Osteocyte (in vitro differentiated cells): Measurements from ENCODE around the gene DBT. TPM values are rescaled to one million over a fixed set of nuclear protein-coding genes. Genes with fewer than 3 reads are reported as not detected.
"Not testable (repeated sequence)": the region's sequence is repeated elsewhere in the genome, so short reads cannot be mapped to it uniquely, and the experiment has no call there.

Experiments
- DNase-seq: peaks from one replicate; pipeline ENCODE4 v3.0.0; 2021; ENCODE audit warnings: mixed read lengths; ENCODE audit not compliant: unreplicated experiment; ENCODE audit errors: extremely low spot score
- H3K27ac Mint-ChIP-seq: one replicate; pipeline ENCODE4 v1.8.0; 2021; ENCODE audit warnings: mild to moderate bottlenecking, mixed read lengths; ENCODE audit not compliant: unreplicated experiment
- H3K27me3 Mint-ChIP-seq: one replicate; pipeline ENCODE4 v1.8.0; 2021; ENCODE audit warnings: mixed read lengths; ENCODE audit not compliant: unreplicated experiment
- H3K36me3 Mint-ChIP-seq: one replicate; pipeline ENCODE4 v1.8.0; 2021; ENCODE audit warnings: mixed read lengths; ENCODE audit not compliant: unreplicated experiment
- H3K4me1 Mint-ChIP-seq: one replicate; pipeline ENCODE4 v1.8.0; 2021; ENCODE audit warnings: mixed read lengths; ENCODE audit not compliant: unreplicated experiment
- H3K4me3 Mint-ChIP-seq: one replicate; pipeline ENCODE4 v1.8.0; 2021; ENCODE audit warnings: mild to moderate bottlenecking, moderate library complexity, mixed read lengths; ENCODE audit not compliant: unreplicated experiment
- H3K9me3 Mint-ChIP-seq: one replicate; pipeline ENCODE4 v1.8.0; 2021; ENCODE audit warnings: mixed read lengths; ENCODE audit not compliant: unreplicated experiment
- total RNA-seq: library from RNA; stranded (reverse); gene quantifications from 2 replicates; pipeline ENCODE4 v1.2.1, GENCODE V29; 2021
- TF ChIP-seq, protein P1 (sequence below): fragments of 200-600 bp; sonication (generic); IDR thresholded peaks from 2 replicates; pipeline ENCODE4 v1.5.0; 2021; ENCODE audit warnings: antibody characterized with exemption, mild to moderate bottlenecking, moderate library complexity

DBT gene
- total RNA-seq, 1 donor from 2014 or later = 13.0 TPM

DNA sequence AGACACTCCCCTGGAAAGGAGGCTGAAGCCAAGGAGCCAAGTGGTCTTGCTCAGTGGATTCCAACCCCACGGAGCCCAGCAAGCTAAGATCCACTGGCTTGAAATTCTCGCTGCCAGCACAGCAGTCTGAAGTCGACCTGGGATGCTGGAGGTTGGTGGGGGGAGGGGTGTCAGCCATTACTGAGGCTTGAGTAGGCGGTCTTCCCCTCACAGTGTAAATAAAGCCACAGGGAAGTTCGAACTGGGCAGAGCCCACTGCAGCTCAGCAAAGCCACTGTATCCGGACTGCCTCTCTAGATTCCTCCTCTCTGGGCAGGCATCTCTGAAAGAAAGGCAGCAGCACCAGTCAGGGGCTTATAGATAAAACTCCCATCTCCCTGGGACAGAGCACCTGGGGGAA is 49.6 kb downstream of the DBT start:
- H3K27me3 Mint-ChIP-seq, H3K4me3 Mint-ChIP-seq, H3K4me1 Mint-ChIP-seq, DNase-seq, H3K27ac Mint-ChIP-seq: not testable (repeated sequence)
- Mint-ChIP-seq H3K36me3 (peaks cover 74% of the 10 kb centered on the region), H3K9me3 (peaks cover 27% of the 10 kb centered on the region)

DNA sequence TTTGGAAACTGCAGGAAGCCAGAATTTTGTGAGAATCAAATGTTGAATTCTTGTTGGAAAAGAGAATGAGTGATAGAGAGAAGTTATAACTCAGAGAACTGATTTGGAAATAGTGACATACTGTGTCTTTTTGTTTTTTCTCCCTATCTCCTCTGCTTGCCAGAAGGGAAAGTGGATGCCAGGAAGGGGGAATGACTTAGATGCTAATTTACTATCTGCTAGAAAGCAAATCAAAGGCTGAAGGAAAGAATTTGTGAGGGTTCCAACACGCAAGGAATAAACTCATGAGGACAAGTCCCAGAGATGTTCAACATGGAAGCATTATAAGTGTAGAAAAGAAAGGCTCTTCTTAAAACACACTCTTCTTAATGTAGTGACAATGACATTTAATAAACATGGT is 51.0 kb downstream of the DBT start:
- H3K36me3 Mint-ChIP-seq = peaks cover 61% of the 10 kb centered on the region
- H3K27me3 Mint-ChIP-seq = no peaks in the 10 kb centered on the region
- H3K27ac Mint-ChIP-seq = no peak overlapping the region
- TF ChIP-seq, protein P1, sequence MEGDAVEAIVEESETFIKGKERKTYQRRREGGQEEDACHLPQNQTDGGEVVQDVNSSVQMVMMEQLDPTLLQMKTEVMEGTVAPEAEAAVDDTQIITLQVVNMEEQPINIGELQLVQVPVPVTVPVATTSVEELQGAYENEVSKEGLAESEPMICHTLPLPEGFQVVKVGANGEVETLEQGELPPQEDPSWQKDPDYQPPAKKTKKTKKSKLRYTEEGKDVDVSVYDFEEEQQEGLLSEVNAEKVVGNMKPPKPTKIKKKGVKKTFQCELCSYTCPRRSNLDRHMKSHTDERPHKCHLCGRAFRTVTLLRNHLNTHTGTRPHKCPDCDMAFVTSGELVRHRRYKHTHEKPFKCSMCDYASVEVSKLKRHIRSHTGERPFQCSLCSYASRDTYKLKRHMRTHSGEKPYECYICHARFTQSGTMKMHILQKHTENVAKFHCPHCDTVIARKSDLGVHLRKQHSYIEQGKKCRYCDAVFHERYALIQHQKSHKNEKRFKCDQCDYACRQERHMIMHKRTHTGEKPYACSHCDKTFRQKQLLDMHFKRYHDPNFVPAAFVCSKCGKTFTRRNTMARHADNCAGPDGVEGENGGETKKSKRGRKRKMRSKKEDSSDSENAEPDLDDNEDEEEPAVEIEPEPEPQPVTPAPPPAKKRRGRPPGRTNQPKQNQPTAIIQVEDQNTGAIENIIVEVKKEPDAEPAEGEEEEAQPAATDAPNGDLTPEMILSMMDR = no peak
- H3K4me3 Mint-ChIP-seq = no peak overlapping the region
- peaks cover 17% of the 10 kb centered on the region for H3K9me3 Mint-ChIP-seq
- H3K4me1 Mint-ChIP-seq = no peaks in the 10 kb centered on the region
- no peak for DNase-seq

DNA sequence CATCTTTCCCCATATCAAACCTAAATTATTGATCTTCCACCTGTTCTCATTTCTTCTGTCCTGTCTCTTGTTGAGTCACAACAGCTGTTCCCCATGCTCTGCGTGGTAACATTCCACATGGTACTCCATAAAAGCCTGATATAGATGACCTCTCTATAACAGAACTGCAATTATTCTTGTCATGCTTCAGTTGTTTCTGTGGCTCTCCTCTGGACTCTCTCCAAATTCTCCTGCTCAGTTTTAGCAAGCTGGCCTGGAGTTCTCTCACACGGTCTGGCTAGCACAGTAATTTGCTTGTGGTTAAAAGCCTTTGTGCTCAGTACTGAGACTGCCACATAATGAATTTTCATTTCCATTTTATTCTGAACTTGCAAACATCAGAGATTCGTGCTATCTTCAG is 61.0 kb downstream of the DBT start:
- TF ChIP-seq, protein P1 = no peak
- Mint-ChIP-seq H3K4me1 (no peaks in the 10 kb centered on the region), H3K27ac (no peak overlapping the region), H3K27me3 (no peaks in the 10 kb centered on the region), H3K9me3 (no peaks in the 10 kb centered on the region), H3K4me3 (no peak overlapping the region), H3K36me3 (peaks cover 13% of the 10 kb centered on the region)
- DNase-seq = no peak

DNA sequence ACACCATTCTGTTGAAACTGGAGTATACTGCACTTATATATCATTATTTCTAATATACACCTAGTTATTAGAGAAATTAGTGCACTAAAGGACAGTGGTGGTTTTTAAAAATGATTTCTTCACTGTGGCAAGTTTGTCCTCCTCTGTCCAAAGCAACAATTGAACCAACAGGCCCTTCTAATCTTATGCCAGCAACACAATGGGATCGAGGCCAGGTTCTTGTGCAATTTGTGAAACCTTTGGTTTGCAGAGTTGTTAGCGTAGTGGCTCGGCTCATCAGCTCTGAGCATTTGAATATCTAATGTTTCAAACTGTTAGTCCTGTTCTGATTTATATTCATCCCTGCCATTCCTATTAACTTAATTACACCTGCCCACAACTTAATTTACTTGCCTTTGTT is 61.7 kb downstream of the DBT start:
- TF ChIP-seq, protein P1 = no peak
- no peak for DNase-seq
- Mint-ChIP-seq H3K4me3 (no peak overlapping the region), H3K36me3 (peaks cover 13% of the 10 kb centered on the region), H3K9me3 (no peaks in the 10 kb centered on the region), H3K27ac (no peak overlapping the region), H3K4me1 (no peaks in the 10 kb centered on the region), H3K27me3 (no peaks in the 10 kb centered on the region)

DNA sequence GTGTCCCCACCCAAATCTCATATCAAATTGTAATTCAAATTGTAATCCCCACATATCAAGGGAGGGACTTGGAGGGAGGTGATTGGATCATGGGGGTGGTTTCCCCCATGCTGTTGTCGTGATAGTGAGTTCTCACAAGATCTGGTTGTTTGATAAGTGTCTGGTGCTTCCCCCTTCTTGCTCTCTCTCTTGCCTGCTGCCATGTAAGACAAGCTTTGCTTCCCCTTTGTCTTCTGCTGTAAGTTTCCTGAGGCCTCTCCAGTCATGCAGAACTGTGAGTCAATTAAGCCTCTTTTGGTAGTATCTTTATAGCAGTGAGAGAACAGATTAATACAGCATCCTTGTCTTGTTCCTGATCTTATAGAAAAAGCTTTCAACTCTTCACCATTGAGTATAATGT is 65.1 kb downstream of the DBT start:
- no peaks in the 10 kb centered on the region for H3K27me3 Mint-ChIP-seq
- no peak for DNase-seq
- H3K4me1 Mint-ChIP-seq = no peaks in the 10 kb centered on the region
- TF ChIP-seq, protein P1 = no peak
- H3K9me3 Mint-ChIP-seq = no peaks in the 10 kb centered on the region
- peaks cover 2% of the 10 kb centered on the region for H3K36me3 Mint-ChIP-seq
- H3K4me3 Mint-ChIP-seq = no peak overlapping the region
- no peak overlapping the region for H3K27ac Mint-ChIP-seq

DNA sequence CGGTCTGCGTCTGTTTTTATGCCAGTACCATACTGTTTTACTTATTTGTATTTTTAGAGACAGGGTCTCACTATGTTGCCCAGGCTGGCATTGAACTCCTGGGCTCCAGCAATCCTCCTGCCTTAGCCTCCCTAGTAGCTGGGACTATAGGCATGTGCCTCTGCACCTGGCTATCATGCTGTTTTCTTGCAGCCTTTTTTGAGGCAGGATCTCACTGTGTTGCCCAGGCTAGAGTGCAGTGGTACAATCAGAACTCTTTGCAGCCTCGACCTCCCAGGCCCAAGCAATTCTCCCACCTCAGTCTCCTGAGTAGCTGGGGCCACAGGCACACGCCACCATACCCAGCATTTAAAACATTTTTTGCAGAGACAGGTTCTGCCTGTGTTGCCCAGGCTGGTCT is 66.3 kb downstream of the DBT start:
- TF ChIP-seq, protein P1 = no peak
- H3K27ac Mint-ChIP-seq = no peak overlapping the region
- H3K27me3 Mint-ChIP-seq = no peaks in the 10 kb centered on the region
- no peaks in the 10 kb centered on the region for H3K4me1 Mint-ChIP-seq
- peaks cover 2% of the 10 kb centered on the region for H3K36me3 Mint-ChIP-seq
- H3K9me3 Mint-ChIP-seq = no peaks in the 10 kb centered on the region
- no peak for DNase-seq
- H3K4me3 Mint-ChIP-seq = no peak overlapping the region
